Activated CD4-positive, alpha-beta T cell treated with anti-CD3 and anti-CD28 coated beads, Interleukin-2, Interleukin-6, amounts not matched to agents 100 ng/mL and 50 ng/mL, durations not matched to agents 16 hours and 8 hours (primary cell): ENCODE results near the gene MSH5.

ENCODE experiments used
- DNase-seq: peaks from one replicate; pipeline ENCODE4 v3.0.0-alpha.2; 2020

MSH5 gene

GRCh38 chr6:31713465-31713864, 26.3 kb upstream of the MSH5 start:
- DNase-seq = no peak

- no peak for DNase-seq
These were observed 25.7 kb upstream of the MSH5 start for GRCh38 chr6:31713991-31714684.

GRCh38 chr6:31715022-31715958, 24.5 kb upstream of the MSH5 start, which contains the start of gene LY6G6D:
TSS of gene LY6G6D (plus strand) at chr6:31715348. CDS start at chr6:31715356, 8 bp downstream.
- no peak for DNase-seq

GRCh38 chr6:31717499-31718222, 22.1 kb upstream of the MSH5 start:
- no peak for DNase-seq

- DNase-seq = no peak
These were observed 21.5 kb upstream of the MSH5 start for GRCh38 chr6:31718265-31718664.

- DNase-seq = no peak
These were observed 20.8 kb upstream of the MSH5 start for GRCh38 chr6:31719001-31719400.

GRCh38 chr6:31720196-31720770, 19.5 kb upstream of the MSH5 start:
- DNase-seq = no peak

GRCh38 chr6:31721351-31722020, 18.3 kb upstream of the MSH5 start, which contains the start of gene LY6G6C:
TSS of gene LY6G6C (minus strand) at chr6:31721746. CDS start at chr6:31721679, 67 bp downstream.
- DNase-seq = no peak

- DNase-seq = no peak
These were observed 17.6 kb upstream of the MSH5 start for GRCh38 chr6:31722173-31722572.

- no peak for DNase-seq
These were observed 16.4 kb upstream of the MSH5 start, which contains the start of gene MPIG6B for GRCh38 chr6:31723245-31723979. TSS of gene MPIG6B (plus strand) at chr6:31723373. CDS start at chr6:31723384, 11 bp downstream.

- no peak for DNase-seq
These were observed 15.7 kb upstream of the MSH5 start for GRCh38 chr6:31723980-31724691.

GRCh38 chr6:31725502-31726350, 14.1 kb upstream of the MSH5 start:
- DNase-seq = no peak

GRCh38 chr6:31727034-31727716, 12.6 kb upstream of the MSH5 start:
- no peak for DNase-seq

- DNase-seq = no peak
These were observed 11.8 kb upstream of the MSH5 start for GRCh38 chr6:31727717-31728671.

- no peak for DNase-seq
These were observed 10.9 kb upstream of the MSH5 start, which contains the start of gene DDAH2 for GRCh38 chr6:31728767-31729514. TSS of gene DDAH2 (minus strand) at chr6:31729299. CDS start at chr6:31729161, 138 bp downstream.

GRCh38 chr6:31729515-31729978, 10.3 kb upstream of the MSH5 start:
- peak; percentile 88 for DNase-seq
